ENCODE results near the gene NDRG3.

DNA sequence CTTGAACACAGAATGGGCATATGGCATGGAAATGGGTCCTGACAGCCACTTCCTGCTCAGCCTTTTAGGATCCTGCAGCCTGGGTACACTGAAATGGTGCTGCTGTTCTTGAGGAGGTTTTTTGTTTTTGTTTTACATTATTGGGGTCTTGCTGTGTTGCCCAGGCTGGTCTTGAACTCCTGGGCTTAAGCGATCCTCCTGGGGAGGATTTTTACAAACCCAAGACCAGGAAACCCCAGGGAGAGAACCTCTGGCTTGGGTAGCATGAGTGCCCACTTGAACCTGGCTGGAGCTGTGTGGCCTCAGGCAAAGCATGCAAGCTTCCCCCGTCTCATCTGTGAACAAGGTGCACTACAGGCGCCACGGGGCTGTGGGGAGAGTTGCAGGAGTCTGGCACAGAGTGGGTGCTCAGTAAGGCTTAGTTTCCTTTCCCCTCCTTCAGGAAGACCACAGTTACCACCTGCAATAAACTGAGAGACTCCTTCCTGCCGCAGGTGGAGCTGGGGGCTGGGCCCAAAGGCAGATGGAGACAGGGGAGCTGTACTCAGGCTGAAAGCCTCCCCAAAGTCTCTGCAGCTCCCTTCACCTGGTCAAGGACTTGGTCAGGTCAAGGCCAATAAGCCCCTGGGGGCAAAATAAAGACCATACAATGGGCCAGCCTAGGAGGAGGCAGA, 101.7 kb downstream of the NDRG3 start:
- TF ChIP-seq, protein P1, sequence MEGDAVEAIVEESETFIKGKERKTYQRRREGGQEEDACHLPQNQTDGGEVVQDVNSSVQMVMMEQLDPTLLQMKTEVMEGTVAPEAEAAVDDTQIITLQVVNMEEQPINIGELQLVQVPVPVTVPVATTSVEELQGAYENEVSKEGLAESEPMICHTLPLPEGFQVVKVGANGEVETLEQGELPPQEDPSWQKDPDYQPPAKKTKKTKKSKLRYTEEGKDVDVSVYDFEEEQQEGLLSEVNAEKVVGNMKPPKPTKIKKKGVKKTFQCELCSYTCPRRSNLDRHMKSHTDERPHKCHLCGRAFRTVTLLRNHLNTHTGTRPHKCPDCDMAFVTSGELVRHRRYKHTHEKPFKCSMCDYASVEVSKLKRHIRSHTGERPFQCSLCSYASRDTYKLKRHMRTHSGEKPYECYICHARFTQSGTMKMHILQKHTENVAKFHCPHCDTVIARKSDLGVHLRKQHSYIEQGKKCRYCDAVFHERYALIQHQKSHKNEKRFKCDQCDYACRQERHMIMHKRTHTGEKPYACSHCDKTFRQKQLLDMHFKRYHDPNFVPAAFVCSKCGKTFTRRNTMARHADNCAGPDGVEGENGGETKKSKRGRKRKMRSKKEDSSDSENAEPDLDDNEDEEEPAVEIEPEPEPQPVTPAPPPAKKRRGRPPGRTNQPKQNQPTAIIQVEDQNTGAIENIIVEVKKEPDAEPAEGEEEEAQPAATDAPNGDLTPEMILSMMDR (IDR thresholded peaks at IDR 0.05; ENCODE audit: extremely low read depth in 1 of 2, insufficient read depth in 1 of 2, low read depth in 1 of 2, low read length in 2 of 2) = no peak
- no peak for TF ChIP-seq POLR2A (IDR thresholded peaks at IDR 0.05; ENCODE audit: low read depth, low read length)
- TF ChIP-seq, protein P2, sequence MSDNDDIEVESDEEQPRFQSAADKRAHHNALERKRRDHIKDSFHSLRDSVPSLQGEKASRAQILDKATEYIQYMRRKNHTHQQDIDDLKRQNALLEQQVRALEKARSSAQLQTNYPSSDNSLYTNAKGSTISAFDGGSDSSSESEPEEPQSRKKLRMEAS (IDR thresholded peaks at IDR 0.05; ENCODE audit: insufficient read depth, insufficient read length) = no peak
- no peak for TF ChIP-seq MYC (IDR thresholded peaks at IDR 0.05; ENCODE audit: low read depth, low read length)
- TF ChIP-seq POLR2AphosphoS5 (IDR thresholded peaks at IDR 0.05; ENCODE audit: insufficient read depth, low read depth, low read length) = no peak
- no peak for TF ChIP-seq JUN (IDR thresholded peaks at IDR 0.05; ENCODE audit: borderline replicate concordance, insufficient read depth, insufficient read length, low read depth)
